ENCODE results near the gene BCAP31. TPM values are rescaled to one million over a fixed set of nuclear protein-coding genes. Genes with fewer than 3 reads are reported as not detected.

BCAP31 gene
- total RNA-seq, 1 experiment from 2014 or later, result 522 TPM

DNA sequence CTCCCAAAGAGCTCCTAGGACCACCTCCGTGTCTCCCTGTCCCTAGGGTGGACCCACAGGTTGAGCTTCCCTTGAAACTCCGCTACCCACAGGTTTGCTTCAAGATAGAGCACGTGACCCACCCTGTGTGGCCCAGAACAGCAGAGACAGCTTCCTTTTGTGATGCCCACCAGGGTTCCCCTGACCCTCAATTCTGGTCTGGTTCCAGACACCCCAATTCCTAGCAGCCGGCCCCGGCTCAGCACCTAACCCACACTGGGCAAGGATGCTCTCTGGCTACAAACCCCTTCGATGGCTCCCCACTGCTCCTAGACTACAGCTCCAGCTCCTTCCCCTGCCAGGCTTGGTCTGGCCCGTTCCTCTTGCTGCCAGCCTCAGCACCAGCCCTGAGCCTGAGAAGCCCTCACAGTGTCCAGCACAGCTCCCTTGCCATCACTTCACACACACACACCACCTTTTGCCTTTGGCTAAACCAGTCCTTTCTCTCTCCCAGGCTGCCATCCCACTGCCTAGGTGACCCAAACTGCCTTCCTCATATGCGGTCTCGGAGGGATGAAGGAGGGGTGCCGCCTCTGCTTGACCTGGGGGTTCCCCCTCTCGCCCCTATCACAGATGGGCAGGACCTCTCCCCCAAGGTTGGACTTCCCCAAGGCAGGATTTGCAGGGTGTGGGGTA lies 56.8 kb downstream of the BCAP31 start:
- Histone ChIP-seq H3K4me3 (no peak overlapping the region), H4K20me1 (ENCODE audit: insufficient read depth) (no peaks in the 10 kb centered on the region), H2AFZ (no peak overlapping the region), H3K9me2 (ENCODE audit: insufficient read depth) (no peaks in the 10 kb centered on the region), H3K4me2 (no peak overlapping the region), H3K9me3 (ENCODE audit: insufficient read depth, low read depth) (no peaks in the 10 kb centered on the region), H3K4me1 (replicated peaks; ENCODE audit: insufficient read depth) (no peaks in the 10 kb centered on the region), H3K27me3 (ENCODE audit: insufficient read depth, low read depth) (peaks cover 21% of the 10 kb centered on the region; the same call in 1 of the 2 replicates), H3F3A (ENCODE audit: insufficient read depth, low read depth) (no peaks in the 10 kb centered on the region), H3K79me2 (ENCODE audit: low read depth) (no peaks in the 10 kb centered on the region), H3K27ac (no peak overlapping the region), H3K36me3 (ENCODE audit: low read depth) (no peaks in the 10 kb centered on the region)
- no peak for DNase-seq
- intact Hi-C loops (cut with micrococcal nuclease; ENCODE audit: unreplicated experiment), result loop anchor here (5.0 to 10.0 kb wide), 2 partner anchors 130 to 633 kb away; no protein-coding TSS in a partner anchor
- BruUV-seq (replicated peaks), result no TSS peak
- TF ChIP-seq EZH2 (IDR thresholded peaks at IDR 0.05; ENCODE audit: low read depth), result no peak
- TF ChIP-seq, protein P1, sequence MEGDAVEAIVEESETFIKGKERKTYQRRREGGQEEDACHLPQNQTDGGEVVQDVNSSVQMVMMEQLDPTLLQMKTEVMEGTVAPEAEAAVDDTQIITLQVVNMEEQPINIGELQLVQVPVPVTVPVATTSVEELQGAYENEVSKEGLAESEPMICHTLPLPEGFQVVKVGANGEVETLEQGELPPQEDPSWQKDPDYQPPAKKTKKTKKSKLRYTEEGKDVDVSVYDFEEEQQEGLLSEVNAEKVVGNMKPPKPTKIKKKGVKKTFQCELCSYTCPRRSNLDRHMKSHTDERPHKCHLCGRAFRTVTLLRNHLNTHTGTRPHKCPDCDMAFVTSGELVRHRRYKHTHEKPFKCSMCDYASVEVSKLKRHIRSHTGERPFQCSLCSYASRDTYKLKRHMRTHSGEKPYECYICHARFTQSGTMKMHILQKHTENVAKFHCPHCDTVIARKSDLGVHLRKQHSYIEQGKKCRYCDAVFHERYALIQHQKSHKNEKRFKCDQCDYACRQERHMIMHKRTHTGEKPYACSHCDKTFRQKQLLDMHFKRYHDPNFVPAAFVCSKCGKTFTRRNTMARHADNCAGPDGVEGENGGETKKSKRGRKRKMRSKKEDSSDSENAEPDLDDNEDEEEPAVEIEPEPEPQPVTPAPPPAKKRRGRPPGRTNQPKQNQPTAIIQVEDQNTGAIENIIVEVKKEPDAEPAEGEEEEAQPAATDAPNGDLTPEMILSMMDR (conservative IDR thresholded peaks at IDR 0.05), result no peak
- ChIA-PET CTCF (interaction anchor here (0.5 to 1.8 kb wide), 8 partner anchors 10 to 149 kb away, joined by 3 to 12 read pairs (median 6); no protein-coding TSS in a partner anchor), POLR2A (ENCODE audit: unreplicated experiment) (no interaction called here)

DNA sequence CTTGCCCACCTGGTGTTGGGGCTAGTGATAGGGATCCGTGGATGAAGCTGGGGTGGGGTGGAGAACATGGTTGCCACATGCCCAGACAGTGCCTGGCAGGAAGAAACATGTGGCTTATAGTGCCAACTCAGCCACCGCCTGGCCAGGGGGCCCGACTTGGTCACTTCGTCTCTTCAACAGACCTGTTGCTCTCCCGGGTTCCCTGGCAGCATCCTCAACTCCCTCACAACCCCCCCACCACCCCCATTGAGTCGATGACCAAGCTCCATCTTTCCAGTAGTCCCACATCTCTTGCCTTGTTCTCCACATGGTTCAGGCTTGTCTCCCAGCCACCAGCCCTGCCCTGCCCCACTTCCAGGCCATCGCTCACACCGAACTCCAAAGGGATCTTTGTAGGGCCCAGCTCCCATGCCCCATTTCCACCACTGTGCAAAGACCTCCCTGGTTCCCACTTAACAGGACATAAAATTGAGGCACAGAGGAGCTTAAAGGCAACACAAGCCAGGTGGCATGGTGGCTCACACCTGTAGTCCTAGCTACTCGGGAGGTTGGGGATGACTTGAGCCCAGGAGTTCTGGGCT lies 58.4 kb downstream of the BCAP31 start:
- no peak for TF ChIP-seq EZH2 (IDR thresholded peaks at IDR 0.05; ENCODE audit: low read depth)
- TF ChIP-seq, protein P1 (conservative IDR thresholded peaks at IDR 0.05), result no peak
- H3K9me2 ChIP-seq (ENCODE audit: insufficient read depth), result no peaks in the 10 kb centered on the region
- H3K4me3 ChIP-seq, result no peak overlapping the region
- no peaks in the 10 kb centered on the region for H3K36me3 ChIP-seq (ENCODE audit: low read depth)
- POLR2A ChIA-PET (ENCODE audit: unreplicated experiment), result no interaction called here
- CTCF ChIA-PET, result interaction anchor here (0.6 kb wide), 1 partner anchor 17 kb away, joined by 5 read pairs; no protein-coding TSS in a partner anchor
- no peak overlapping the region for H3K27ac ChIP-seq
- intact Hi-C loops (cut with micrococcal nuclease; ENCODE audit: unreplicated experiment), result loop anchor here (5.0 to 10.0 kb wide), 2 partner anchors 129 to 631 kb away; no protein-coding TSS in a partner anchor
- H3F3A ChIP-seq (ENCODE audit: insufficient read depth, low read depth), result no peaks in the 10 kb centered on the region
- no TSS peak for BruUV-seq (replicated peaks)
- no peaks in the 10 kb centered on the region for H3K9me3 ChIP-seq (ENCODE audit: insufficient read depth, low read depth)
- DNase-seq, result no peak
- no peaks in the 10 kb centered on the region for H4K20me1 ChIP-seq (ENCODE audit: insufficient read depth)
- peaks cover 21% of the 10 kb centered on the region; the same call in 1 of the 2 replicates for H3K27me3 ChIP-seq (ENCODE audit: insufficient read depth, low read depth)
- H3K4me1 ChIP-seq (replicated peaks; ENCODE audit: insufficient read depth), result no peaks in the 10 kb centered on the region
- no peaks in the 10 kb centered on the region for H3K79me2 ChIP-seq (ENCODE audit: low read depth)
- no peak overlapping the region for H3K4me2 ChIP-seq
- no peak overlapping the region for H2AFZ ChIP-seq

- ChIA-PET POLR2A (ENCODE audit: unreplicated experiment) (no interaction called here), CTCF (no interaction called here)
- Histone ChIP-seq H3K27me3 (ENCODE audit: insufficient read depth, low read depth) (peaks cover 24% of the 10 kb centered on the region; the same call in 1 of the 2 replicates), H3K9me2 (ENCODE audit: insufficient read depth) (no peaks in the 10 kb centered on the region), H3F3A (ENCODE audit: insufficient read depth, low read depth) (no peaks in the 10 kb centered on the region), H3K4me2 (no peak overlapping the region), H3K4me3 (no peak overlapping the region), H3K9me3 (ENCODE audit: insufficient read depth, low read depth) (no peaks in the 10 kb centered on the region), H3K36me3 (ENCODE audit: low read depth) (no peaks in the 10 kb centered on the region), H3K79me2 (ENCODE audit: low read depth) (no peaks in the 10 kb centered on the region), H4K20me1 (ENCODE audit: insufficient read depth) (no peaks in the 10 kb centered on the region), H2AFZ (no peak overlapping the region), H3K27ac (no peak overlapping the region), H3K4me1 (replicated peaks; ENCODE audit: insufficient read depth) (no peaks in the 10 kb centered on the region)
- intact Hi-C loops (cut with micrococcal nuclease; ENCODE audit: unreplicated experiment), result loop anchor here (10.0 kb wide), 1 partner anchor 627 kb away; no protein-coding TSS in a partner anchor
- no TSS peak for BruUV-seq (replicated peaks)
- DNase-seq, result no peak
- no peak for TF ChIP-seq EZH2 (IDR thresholded peaks at IDR 0.05; ENCODE audit: low read depth)
- TF ChIP-seq, protein P1 (conservative IDR thresholded peaks at IDR 0.05), result no peak
These were observed 61.9 kb downstream of the BCAP31 start for GRCh38 chrX:153662266-153662665.
